Mammary epithelial cell (primary cell): ENCODE results near the gene PNKD.

Experiments used
- CTCF ChIP-seq, 2 donors: IDR thresholded peaks in 1 of 2; conservative IDR thresholded peaks in 1 of 2; 2 replicates each; pipeline ENCODE4 v1.5.1; 2011 to 2012; ENCODE audit warnings: inconsistent platforms in 2 of 2, low read length in 2 of 2, mild to moderate bottlenecking in 2 of 2, control low read depth in 1 of 2, low read depth in 1 of 2; ENCODE audit not compliant: insufficient read depth in 1 of 2; ENCODE audit errors: extremely low read depth in 1 of 2
- EZH2 ChIP-seq: IDR thresholded peaks from 2 replicates; pipeline ENCODE4 v1.6.1; 2012; ENCODE audit warnings: low read length, inconsistent platforms, borderline replicate concordance

- no peak for TF ChIP-seq CTCF (conservative IDR thresholded peaks at IDR 0.05 in 1 of 2, IDR thresholded peaks at IDR 0.05 in 1 of 2; ENCODE audit: extremely low read depth in 1 of 2, insufficient read depth in 1 of 2, low read depth in 1 of 2, low read length in 2 of 2)
- no peak for TF ChIP-seq EZH2
Measured at GRCh38 chr2:218289639-218290315, 19.5 kb downstream of the PNKD start.
